AG04450 (cell line): ENCODE measurements around the gene UBE4B. TPM values are rescaled to one million over a fixed set of nuclear protein-coding genes. Genes with fewer than 3 reads are reported as not detected.
"Not testable (repeated sequence)": the region's sequence is repeated elsewhere in the genome, so short reads cannot be mapped to it uniquely, and the experiment has no call there.

Experiments
- CTCF ChIA-PET: fragments of 300-600, 350-600 bp; formaldehyde crosslinking; extraction: SDS; loops from one replicate; lab custom pipeline; 2022; ENCODE audit warnings: antibody characterized with exemption, inconsistent platforms; lab: Charles Lee
- POLR2A ChIA-PET: fragments of 350-600 bp; formaldehyde crosslinking; extraction: SDS; loops from one replicate; lab custom pipeline; 2021; ENCODE audit warnings: antibody characterized with exemption, inconsistent platforms; lab: Yijun Ruan, JAX
- DNase-seq: peaks from one replicate; pipeline ENCODE4 v3.0.0-alpha.2; 2011; ENCODE audit warnings: low read depth, low spot score
- H3K27ac ChIP-seq: one replicate; pipeline ENCODE4 v1.5.1; 2012; ENCODE audit warnings: low read depth, low read length, control low read depth
- H3K27me3 ChIP-seq: one replicate; pipeline ENCODE4 v1.6.0; 2012; ENCODE audit warnings: low read length; ENCODE audit not compliant: control insufficient read depth, insufficient read depth
- H3K4me3 ChIP-seq: 2 replicates; pipeline ENCODE4 v1.5.1; 2011; ENCODE audit warnings: mild to moderate bottlenecking, low read depth, low read length, control low read depth
- H3K9me3 ChIP-seq: 2 replicates; pipeline ENCODE4 v1.5.1; 2012; ENCODE audit warnings: low read length; ENCODE audit not compliant: control insufficient read depth, insufficient read depth
- polyA plus RNA-seq: library from polyadenylated mRNA; depleted of rRNA; stranded (reverse); fragments of >200 nt; gene quantifications from 2 replicates; pipeline ENCODE4 v1.2.3, GENCODE V29; 2011
- TF ChIP-seq, protein P1 (sequence below): IDR thresholded peaks from 2 replicates; pipeline ENCODE4 v1.5.1; 2011; ENCODE audit warnings: low read depth, low read length, control low read depth, inconsistent platforms

The UBE4B gene
- polyA plus RNA-seq, 1 experiment: 28.1 TPM

DNA sequence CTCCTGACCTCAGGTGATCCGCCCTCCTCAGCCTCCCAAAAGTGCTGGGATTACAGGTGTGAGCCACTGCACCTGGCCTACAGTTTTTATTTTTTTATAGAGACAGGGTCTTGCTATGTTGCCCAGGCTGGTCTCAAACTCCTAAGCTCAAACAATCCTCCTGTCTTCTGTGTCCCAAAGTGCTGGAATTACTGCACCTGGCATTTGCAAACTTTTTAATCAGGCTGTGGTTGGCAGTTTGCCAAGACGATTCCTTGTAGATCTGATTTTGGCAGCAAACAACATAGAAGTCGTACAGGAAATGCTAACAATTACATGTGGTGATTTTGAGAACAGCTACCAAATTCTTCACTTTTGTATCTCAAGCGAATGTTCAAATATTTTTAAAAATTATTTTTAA is 25.6 kb upstream of the UBE4B start:
- DNase-seq: no peak
- TF ChIP-seq, protein P1, sequence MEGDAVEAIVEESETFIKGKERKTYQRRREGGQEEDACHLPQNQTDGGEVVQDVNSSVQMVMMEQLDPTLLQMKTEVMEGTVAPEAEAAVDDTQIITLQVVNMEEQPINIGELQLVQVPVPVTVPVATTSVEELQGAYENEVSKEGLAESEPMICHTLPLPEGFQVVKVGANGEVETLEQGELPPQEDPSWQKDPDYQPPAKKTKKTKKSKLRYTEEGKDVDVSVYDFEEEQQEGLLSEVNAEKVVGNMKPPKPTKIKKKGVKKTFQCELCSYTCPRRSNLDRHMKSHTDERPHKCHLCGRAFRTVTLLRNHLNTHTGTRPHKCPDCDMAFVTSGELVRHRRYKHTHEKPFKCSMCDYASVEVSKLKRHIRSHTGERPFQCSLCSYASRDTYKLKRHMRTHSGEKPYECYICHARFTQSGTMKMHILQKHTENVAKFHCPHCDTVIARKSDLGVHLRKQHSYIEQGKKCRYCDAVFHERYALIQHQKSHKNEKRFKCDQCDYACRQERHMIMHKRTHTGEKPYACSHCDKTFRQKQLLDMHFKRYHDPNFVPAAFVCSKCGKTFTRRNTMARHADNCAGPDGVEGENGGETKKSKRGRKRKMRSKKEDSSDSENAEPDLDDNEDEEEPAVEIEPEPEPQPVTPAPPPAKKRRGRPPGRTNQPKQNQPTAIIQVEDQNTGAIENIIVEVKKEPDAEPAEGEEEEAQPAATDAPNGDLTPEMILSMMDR: no peak
- ChIA-PET CTCF (no interaction called here), POLR2A (interaction anchor here (0.6 kb wide), 1 partner anchor 104 kb away, joined by 16 read pairs; no protein-coding TSS in a partner anchor)
- no peaks in the 10 kb centered on the region for H3K9me3 ChIP-seq
- no peak overlapping the region for H3K27ac ChIP-seq
- H3K27me3 ChIP-seq: no peaks in the 10 kb centered on the region
- no peak overlapping the region for H3K4me3 ChIP-seq

DNA sequence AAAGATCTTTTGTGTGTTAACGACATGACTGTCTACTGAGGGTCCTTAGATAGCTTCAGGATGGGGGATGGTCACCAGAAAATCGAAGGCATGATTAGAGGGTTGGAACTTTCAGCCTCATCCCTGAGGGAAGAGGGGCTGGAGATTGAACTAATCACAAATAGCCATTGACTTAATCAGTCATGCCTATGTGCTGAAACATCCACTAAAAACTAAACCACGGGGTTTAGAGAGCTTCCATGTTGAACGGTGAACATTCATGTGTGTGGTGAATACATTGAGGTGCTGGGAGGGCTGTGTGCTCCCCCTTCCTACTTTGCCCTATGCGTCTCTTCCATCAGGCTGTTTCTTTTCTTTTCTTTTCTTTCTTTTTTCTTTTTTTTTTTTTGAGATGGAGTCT is 18.7 kb upstream of the UBE4B start:
- DNase-seq: no peak
- CTCF ChIA-PET: interaction anchor here (0.6 to 0.7 kb wide), 2 partner anchors 33 to 322 kb away, joined by 3 read pairs; no protein-coding TSS in a partner anchor
- POLR2A ChIA-PET: no interaction called here

DNA sequence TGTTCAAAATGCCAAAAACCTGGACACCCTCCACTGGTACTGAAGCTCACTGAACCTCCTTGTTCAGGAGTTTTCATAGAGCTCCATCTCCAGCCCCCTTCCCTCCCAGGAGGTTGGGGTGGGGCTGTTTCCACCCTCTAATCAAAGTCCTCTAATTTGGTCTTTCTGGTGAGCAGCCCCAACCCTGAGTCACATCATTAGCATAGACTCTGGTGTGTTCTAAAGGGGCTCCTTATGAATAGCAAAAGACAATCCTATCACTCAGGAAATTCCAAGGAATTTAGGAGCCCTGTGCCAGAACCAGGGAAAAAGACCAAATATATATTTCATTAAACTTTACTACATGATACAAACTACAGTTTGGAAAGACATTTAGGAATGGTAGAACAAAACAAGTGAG is 13.2 kb upstream of the UBE4B start:
- Histone ChIP-seq H3K27ac (no peak overlapping the region), H3K4me3 (no peak overlapping the region), H3K9me3 (no peaks in the 10 kb centered on the region), H3K27me3 (no peaks in the 10 kb centered on the region)
- DNase-seq: no peak
- TF ChIP-seq, protein P1: no peak
- ChIA-PET POLR2A (interaction anchor here (0.6 to 0.7 kb wide), 2 partner anchors 45 to 70 kb away, joined by 4 to 11 read pairs; no protein-coding TSS in a partner anchor), CTCF (interaction anchor here (0.7 kb wide), 1 partner anchor 26 kb away, joined by 4 read pairs; no protein-coding TSS in a partner anchor)

More for the DNA sequence above, 18.7 kb upstream of the UBE4B start:
- TF ChIP-seq, protein P1: no peak
- H3K9me3 ChIP-seq: no peaks in the 10 kb centered on the region
- no peak overlapping the region for H3K27ac ChIP-seq
- no peak overlapping the region for H3K4me3 ChIP-seq
- H3K27me3 ChIP-seq: no peaks in the 10 kb centered on the region

DNA sequence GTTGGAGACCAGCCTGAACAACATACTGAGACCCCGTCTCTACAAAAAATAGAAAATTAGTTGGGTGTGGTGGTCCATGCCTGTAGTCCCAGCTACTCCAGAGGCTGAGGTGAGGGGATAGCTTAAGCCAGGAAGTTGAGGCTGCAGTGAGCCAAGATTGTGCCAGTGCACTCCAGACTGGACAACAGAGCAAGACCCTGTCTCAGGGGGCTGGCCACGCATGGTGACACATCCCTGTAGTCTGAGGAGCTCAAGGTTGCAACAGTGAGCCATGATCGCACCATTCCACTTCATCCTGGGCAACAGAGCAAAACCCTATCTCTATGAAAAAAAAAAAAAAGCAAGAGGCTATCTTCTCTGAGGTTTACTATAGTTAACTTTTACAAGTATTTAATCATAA is 12.7 kb upstream of the UBE4B start:
- Histone ChIP-seq H3K27me3 (no peaks in the 10 kb centered on the region), H3K27ac (no peak overlapping the region), H3K4me3 (no peak overlapping the region), H3K9me3 (no peaks in the 10 kb centered on the region)
- POLR2A ChIA-PET: interaction anchor here (0.6 to 1.0 kb wide), 2 partner anchors 10 to 12 kb away, joined by 3 to 4 read pairs; no protein-coding TSS in a partner anchor
- TF ChIP-seq, protein P1: no peak
- no peak for DNase-seq
- CTCF ChIA-PET: interaction anchor here (0.7 kb wide), 2 partner anchors 11 to 26 kb away, joined by 3 to 4 read pairs; no protein-coding TSS in a partner anchor

DNA sequence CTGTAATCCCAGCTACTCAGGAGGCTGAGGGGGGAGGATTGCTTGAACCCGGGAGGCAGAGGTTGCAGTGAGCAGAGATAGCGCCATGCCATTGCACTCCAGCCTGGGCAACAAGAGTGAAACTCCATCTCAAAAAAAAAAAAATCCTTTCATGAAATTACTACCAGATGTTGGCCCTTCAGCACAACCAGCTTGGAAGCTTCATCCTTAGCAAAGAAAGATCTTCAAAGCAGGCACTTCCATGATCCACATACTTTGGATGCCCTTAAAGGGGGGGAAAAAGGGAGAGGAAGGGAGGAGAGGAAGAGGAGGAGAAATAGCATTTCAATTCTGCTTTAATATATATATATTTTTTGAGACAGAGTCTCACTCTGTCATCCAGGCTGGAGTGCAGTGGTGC is 12.1 kb upstream of the UBE4B start:
- ChIA-PET CTCF (interaction anchor here (0.7 kb wide), 1 partner anchor 10 kb away, joined by 3 read pairs; no protein-coding TSS in a partner anchor), POLR2A (interaction anchor here (0.6 to 1.0 kb wide), 2 partner anchors 11 to 14 kb away, joined by 4 to 10 read pairs; no protein-coding TSS in a partner anchor)
- DNase-seq, H3K27ac ChIP-seq, H3K4me3 ChIP-seq, H3K27me3 ChIP-seq, H3K9me3 ChIP-seq: not testable (repeated sequence)

DNA sequence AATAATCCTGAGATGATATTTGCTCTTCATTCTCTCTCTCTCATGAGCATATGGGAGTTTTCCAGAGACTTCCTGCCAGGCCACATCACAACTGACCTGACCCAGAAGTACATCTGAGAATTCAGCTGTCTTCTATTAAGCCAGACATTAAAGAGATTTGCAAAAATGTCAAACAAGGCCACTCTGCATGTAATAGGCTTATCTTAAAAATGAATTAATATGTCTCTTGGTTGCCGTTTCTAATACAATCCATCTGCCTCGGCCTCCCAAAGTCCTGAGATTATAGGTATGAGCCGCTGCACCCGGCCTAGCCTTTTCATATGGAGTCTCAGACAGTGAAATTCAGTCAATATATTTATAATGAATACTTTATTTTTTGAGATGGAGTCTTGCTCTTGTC is 10.8 kb upstream of the UBE4B start:
- H3K4me3 ChIP-seq, POLR2A ChIA-PET, CTCF ChIA-PET, H3K27me3 ChIP-seq, H3K9me3 ChIP-seq, H3K27ac ChIP-seq, DNase-seq: not testable (repeated sequence)
